Measurements from ENCODE around the gene RREB1.
"Not testable (repeated sequence)": the region's sequence is repeated elsewhere in the genome, so short reads cannot be mapped to it uniquely, and the experiment has no call there.

Gene RREB1

GRCh38 chr6:7262746-7263518 lies 155.2 kb downstream of the RREB1 start:
- no peak for DNase-seq (ENCODE audit: low read depth, low spot score)

- DNase-seq (ENCODE audit: low read depth, low spot score), result not testable (repeated sequence)
Measured at GRCh38 chr6:7263519-7263805, 155.7 kb downstream of the RREB1 start.

GRCh38 chr6:7264041-7264440 lies 156.3 kb downstream of the RREB1 start:
- DNase-seq (ENCODE audit: low read depth, low spot score), result no peak

- DNase-seq (ENCODE audit: low read depth, low spot score), result no peak
Measured at GRCh38 chr6:7264686-7265384, 157.1 kb downstream of the RREB1 start.

GRCh38 chr6:7265385-7265726 lies 157.6 kb downstream of the RREB1 start:
- DNase-seq (ENCODE audit: low read depth, low spot score), result not testable (repeated sequence)

GRCh38 chr6:7267071-7267465 lies 159.3 kb downstream of the RREB1 start:
- DNase-seq (ENCODE audit: low read depth, low spot score), result no peak

GRCh38 chr6:7267466-7268091 lies 159.8 kb downstream of the RREB1 start:
- no peak for DNase-seq (ENCODE audit: low read depth, low spot score)

GRCh38 chr6:7268362-7268761 lies 160.6 kb downstream of the RREB1 start:
- DNase-seq (ENCODE audit: low read depth, low spot score), result no peak

GRCh38 chr6:7268816-7269555 lies 161.2 kb downstream of the RREB1 start:
- DNase-seq (ENCODE audit: low read depth, low spot score), result no peak

GRCh38 chr6:7269816-7270215 lies 162.1 kb downstream of the RREB1 start:
- DNase-seq (ENCODE audit: low read depth, low spot score), result no peak

GRCh38 chr6:7270320-7271204 lies 162.8 kb downstream of the RREB1 start:
- no peak for DNase-seq (ENCODE audit: low read depth, low spot score)

- DNase-seq (ENCODE audit: low read depth, low spot score), result no peak
Measured at GRCh38 chr6:7271205-7271534, 163.4 kb downstream of the RREB1 start.

GRCh38 chr6:7273709-7274108 lies 165.9 kb downstream of the RREB1 start:
- DNase-seq (ENCODE audit: low read depth, low spot score), result no peak

GRCh38 chr6:7274525-7274924 lies 166.8 kb downstream of the RREB1 start:
- not testable (repeated sequence) for DNase-seq (ENCODE audit: low read depth, low spot score)

- no peak for DNase-seq (ENCODE audit: low read depth, low spot score)
Measured at GRCh38 chr6:7276199-7276524, 168.4 kb downstream of the RREB1 start.

GRCh38 chr6:7282097-7282906 lies 174.5 kb downstream of the RREB1 start:
- no peak for DNase-seq (ENCODE audit: low read depth, low spot score)

- no peak for DNase-seq (ENCODE audit: low read depth, low spot score)
Measured at GRCh38 chr6:7283676-7284075, 175.9 kb downstream of the RREB1 start.

- no peak for DNase-seq (ENCODE audit: low read depth, low spot score)
Measured at GRCh38 chr6:7285416-7285815, 177.7 kb downstream of the RREB1 start.

GRCh38 chr6:7290079-7290478 lies 182.3 kb downstream of the RREB1 start:
- no peak for DNase-seq (ENCODE audit: low read depth, low spot score)

- DNase-seq (ENCODE audit: low read depth, low spot score), result no peak
Measured at GRCh38 chr6:7292596-7293255, 185.0 kb downstream of the RREB1 start.

Data from iPS DF 19.7 (cell line).